WERI-Rb-1 (cell line): ENCODE results near the gene PLEKHA6.

Source experiments
- DNase-seq: peaks from one replicate; pipeline ENCODE4 v3.0.0-alpha.2; 2020
- H3K27ac ChIP-seq: fragments of 250-450 bp; sonication (Bioruptor Pico); 2 replicates; pipeline ENCODE4 v1.5.1; 2020; ENCODE audit warnings: mild to moderate bottlenecking, moderate library complexity
- H3K27me3 ChIP-seq: fragments of 250-450 bp; sonication (Bioruptor Pico); 2 replicates; pipeline ENCODE4 v1.5.1; 2021; ENCODE audit warnings: mild to moderate bottlenecking, low read depth, moderate library complexity; ENCODE audit not compliant: insufficient read depth, severe bottlenecking
- H3K36me3 ChIP-seq: fragments of 250-450 bp; sonication (Bioruptor Pico); 2 replicates; pipeline ENCODE4 v1.5.1; 2020; ENCODE audit warnings: mild to moderate bottlenecking, moderate library complexity
- H3K4me3 ChIP-seq: 2 replicates; pipeline ENCODE4 v1.5.1; 2011; ENCODE audit warnings: low read depth, mild to moderate bottlenecking, control low read depth, low read length
- H3K9me3 ChIP-seq: fragments of 250-450 bp; sonication (Bioruptor Pico); 2 replicates; pipeline ENCODE4 v1.5.1; 2021; ENCODE audit warnings: mild to moderate bottlenecking, moderate library complexity; ENCODE audit not compliant: severe bottlenecking
- TF ChIP-seq, protein P1 (sequence below): IDR thresholded peaks from 2 replicates; pipeline ENCODE4 v1.5.1; 2011; ENCODE audit warnings: low read depth, mild to moderate bottlenecking, control low read depth, inconsistent platforms, low read length

Gene PLEKHA6

DNA sequence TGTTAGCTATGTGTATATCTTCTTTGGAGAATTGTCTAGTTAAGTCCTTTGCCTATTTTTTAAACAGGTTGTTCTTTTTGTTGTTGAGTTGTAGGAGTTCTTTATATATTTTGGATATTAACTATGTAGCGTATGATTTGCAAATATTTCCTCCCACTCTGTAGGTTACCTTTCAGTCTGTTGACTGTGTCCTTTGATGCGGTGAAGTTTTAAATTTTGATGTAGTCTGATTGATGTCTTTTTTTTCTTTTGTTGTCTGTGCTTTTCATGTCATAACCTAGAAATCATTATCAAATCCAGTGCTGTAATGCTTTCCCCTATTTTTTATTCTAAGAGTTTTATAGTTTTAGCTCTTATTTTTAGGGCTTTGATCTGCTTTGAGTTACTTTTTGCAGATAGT is 154.8 kb downstream of the PLEKHA6 start:
- no peaks in the 10 kb centered on the region for H3K36me3 ChIP-seq
- TF ChIP-seq, protein P1, sequence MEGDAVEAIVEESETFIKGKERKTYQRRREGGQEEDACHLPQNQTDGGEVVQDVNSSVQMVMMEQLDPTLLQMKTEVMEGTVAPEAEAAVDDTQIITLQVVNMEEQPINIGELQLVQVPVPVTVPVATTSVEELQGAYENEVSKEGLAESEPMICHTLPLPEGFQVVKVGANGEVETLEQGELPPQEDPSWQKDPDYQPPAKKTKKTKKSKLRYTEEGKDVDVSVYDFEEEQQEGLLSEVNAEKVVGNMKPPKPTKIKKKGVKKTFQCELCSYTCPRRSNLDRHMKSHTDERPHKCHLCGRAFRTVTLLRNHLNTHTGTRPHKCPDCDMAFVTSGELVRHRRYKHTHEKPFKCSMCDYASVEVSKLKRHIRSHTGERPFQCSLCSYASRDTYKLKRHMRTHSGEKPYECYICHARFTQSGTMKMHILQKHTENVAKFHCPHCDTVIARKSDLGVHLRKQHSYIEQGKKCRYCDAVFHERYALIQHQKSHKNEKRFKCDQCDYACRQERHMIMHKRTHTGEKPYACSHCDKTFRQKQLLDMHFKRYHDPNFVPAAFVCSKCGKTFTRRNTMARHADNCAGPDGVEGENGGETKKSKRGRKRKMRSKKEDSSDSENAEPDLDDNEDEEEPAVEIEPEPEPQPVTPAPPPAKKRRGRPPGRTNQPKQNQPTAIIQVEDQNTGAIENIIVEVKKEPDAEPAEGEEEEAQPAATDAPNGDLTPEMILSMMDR = no peak
- no peaks in the 10 kb centered on the region for H3K9me3 ChIP-seq
- no peak overlapping the region for H3K4me3 ChIP-seq
- H3K27ac ChIP-seq = no peak overlapping the region
- DNase-seq = no peak
- no peaks in the 10 kb centered on the region for H3K27me3 ChIP-seq

DNA sequence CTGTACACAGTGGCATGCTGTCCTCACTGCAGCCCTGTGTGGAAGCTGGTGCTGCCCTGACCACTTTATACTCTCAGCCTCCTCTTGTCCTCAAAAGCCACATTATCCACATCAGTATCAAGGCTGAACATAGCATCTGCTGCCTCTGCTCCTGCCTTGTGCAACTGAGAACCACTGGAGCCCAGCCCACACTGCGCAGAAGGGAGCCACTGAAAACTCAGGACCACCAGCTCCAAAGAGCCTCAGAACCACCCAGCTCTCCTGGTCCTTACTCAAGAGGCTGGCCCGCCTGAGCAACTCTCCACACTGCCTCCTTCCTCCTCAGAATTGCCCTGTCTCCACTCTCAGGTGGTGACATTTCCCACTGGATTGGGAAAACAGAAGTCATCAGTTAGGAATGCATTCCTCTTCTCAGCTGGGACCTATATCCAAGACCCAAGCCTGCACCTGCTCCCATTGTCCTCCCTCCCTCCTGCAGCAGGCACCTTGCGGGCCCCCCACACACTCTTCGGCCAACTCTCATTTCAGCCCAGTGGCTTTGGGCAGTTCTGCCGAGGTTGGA is 156.4 kb downstream of the PLEKHA6 start:
- Histone ChIP-seq H3K27ac (no peak overlapping the region), H3K9me3 (no peaks in the 10 kb centered on the region), H3K27me3 (no peaks in the 10 kb centered on the region), H3K4me3 (no peak overlapping the region), H3K36me3 (no peaks in the 10 kb centered on the region)
- DNase-seq = no peak
- TF ChIP-seq, protein P1 = no peak

DNA sequence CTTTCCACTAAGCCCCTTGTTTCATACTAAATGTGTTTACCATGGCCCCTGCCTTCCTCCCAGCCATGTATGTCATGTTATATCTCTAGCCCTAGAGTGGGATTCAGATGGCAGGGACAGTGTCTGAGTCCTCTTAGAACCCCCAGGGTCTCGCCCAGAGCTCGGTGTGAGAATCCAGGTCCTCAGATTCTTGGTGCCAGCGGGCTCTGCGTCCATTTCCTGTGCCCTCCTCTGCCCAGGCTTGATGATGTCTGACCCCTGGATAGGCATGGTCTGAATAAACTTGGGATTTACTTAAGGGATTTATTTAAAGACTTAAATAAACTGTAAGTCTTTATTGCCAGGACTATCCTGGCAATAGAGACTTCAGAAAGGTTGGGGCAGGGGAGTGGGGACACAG is 157.2 kb downstream of the PLEKHA6 start:
- Histone ChIP-seq H3K36me3 (no peaks in the 10 kb centered on the region), H3K27me3 (no peaks in the 10 kb centered on the region), H3K9me3 (no peaks in the 10 kb centered on the region), H3K4me3 (no peak overlapping the region), H3K27ac (no peak overlapping the region)
- DNase-seq = no peak
- TF ChIP-seq, protein P1 = no peak

DNA sequence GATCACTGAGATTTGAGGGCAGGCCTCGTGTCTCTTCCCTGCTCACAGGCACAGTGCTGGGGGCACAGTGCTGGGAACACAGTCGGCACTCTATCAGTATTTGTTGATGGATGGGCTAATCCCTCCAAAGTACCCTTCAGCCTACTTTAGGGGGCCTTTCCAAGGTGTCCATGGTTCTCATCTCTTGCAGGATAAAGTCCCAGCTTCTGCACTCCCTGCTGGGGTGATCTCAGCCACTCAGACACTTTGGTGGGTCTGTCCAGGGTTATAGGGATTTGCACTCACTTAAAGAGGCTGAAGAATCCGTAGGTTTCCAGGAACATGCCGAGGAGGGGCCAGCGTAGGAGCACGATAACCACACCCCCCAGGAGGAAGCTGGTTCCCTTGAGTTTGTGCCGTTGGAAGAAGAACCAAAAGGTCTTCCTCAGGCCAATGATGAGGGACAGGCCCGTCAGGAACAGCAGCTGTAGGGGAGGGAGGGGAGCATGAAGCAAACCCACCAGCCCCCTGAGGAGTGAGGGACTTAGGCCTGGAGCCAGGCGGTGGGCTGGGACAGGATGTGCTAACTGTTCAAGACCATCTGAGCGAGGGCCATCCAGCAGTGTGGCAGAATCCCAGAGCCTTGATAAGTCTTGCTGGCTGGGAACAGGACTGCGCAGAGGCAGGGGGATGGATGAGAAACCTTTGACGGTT is 158.2 kb downstream of the PLEKHA6 start:
- Histone ChIP-seq H3K27ac (no peak overlapping the region), H3K9me3 (no peaks in the 10 kb centered on the region), H3K27me3 (no peaks in the 10 kb centered on the region), H3K36me3 (no peaks in the 10 kb centered on the region), H3K4me3 (no peak overlapping the region)
- TF ChIP-seq, protein P1 = no peak
- DNase-seq = peak; percentile 56

DNA sequence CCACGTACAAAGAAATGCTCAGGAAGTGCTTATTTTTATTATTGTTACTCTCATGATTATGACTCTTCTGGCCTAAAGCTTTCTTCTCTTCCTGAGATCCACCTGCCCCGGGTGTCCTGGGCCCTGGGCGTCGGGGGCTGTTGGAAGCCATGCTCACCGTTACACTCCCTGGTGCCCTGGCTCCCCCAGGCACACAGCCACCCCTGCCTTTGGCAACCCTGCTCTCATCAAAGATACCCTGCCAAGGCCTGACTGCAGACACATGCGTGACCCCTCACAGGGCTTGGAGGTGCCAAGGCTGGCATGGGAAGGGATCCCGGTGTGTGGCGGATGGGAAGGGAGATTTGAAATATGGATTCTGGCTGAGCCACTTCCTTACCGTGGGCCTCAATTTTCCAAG is 160.2 kb downstream of the PLEKHA6 start:
- H3K36me3 ChIP-seq = no peaks in the 10 kb centered on the region
- no peaks in the 10 kb centered on the region for H3K27me3 ChIP-seq
- H3K27ac ChIP-seq = no peak overlapping the region
- H3K9me3 ChIP-seq = no peaks in the 10 kb centered on the region
- TF ChIP-seq, protein P1 = no peak
- H3K4me3 ChIP-seq = no peak overlapping the region
- no peak for DNase-seq
